Measurements from ENCODE around the gene PPP4R4. TPM values are rescaled to one million over a fixed set of nuclear protein-coding genes. Genes with fewer than 3 reads are reported as not detected.

PPP4R4 gene
- total RNA-seq, 4 donors from 2014 or later: 0.13 TPM; not detected in 3

DNA sequence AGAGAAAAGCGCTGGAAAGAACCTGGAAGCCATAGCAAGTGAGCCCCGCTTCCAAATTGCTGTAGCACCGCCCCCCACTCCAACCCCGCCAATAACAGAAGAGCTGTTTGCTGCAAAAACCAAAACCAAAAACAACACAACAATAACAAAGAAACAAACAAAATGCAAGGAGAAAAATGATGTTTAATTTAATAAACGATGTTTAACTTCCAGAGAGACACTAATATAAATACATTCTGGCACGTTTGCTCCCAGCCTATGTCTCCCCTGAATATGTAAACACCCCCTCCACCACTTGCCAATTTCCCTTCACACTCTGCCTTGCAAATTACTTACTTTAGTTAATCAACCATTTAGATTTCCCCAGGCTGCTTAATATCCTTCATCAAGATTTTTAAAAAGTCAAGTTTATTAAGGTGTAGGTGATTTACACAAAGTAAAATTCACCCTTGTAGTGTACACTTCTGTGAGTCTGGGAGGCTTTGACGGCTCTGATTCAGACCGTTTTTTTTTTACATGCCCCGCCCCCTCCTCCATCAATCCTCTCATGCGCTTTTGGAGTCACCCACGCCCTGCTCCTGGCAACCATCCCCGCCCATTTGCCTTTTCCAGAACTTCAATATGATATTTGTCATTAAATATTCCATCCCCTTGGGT lies 44.2 kb upstream of the PPP4R4 start:
- Histone ChIP-seq H3K27ac (peak overlapping the region; percentile 53 to 76 (median 68)), H3K4me1 (peaks cover 8 to 11% of the 10 kb centered on the region in 2 donors), H3K4me3 (peak overlapping the region; percentile 50 to 60 (median 54)), H3K9me3 (no peaks in the 10 kb centered on the region), H3K36me3 (no peaks in the 10 kb centered on the region), H3K27me3 (no peaks in the 10 kb centered on the region)
- TF ChIP-seq POLR2A (IDR thresholded peaks at IDR 0.05): peak in 1 of 2 donors; percentile 7
- TF ChIP-seq CTCF (IDR thresholded peaks at IDR 0.05 in 4 of 5, conservative IDR thresholded peaks at IDR 0.05 in 1 of 5): no peak
- DNase-seq (no peak), ATAC-seq (peak; percentile 24 to 40)
- in situ Hi-C loops (cut with MboI; ENCODE audit: low sequenced_read_pairs in 4 of 4) (no loop called here), intact Hi-C loops (cut with DNase I; ENCODE audit: low total_unique reads) (loop anchor here (5.0 to 10.0 kb wide), 2 partner anchors 48 to 355 kb away; partner anchors contain the start of genes DDX24 and IFI27L1)

- Histone ChIP-seq H3K9me3 (no peaks in the 10 kb centered on the region), H3K27ac (no peak overlapping the region), H3K27me3 (no peaks in the 10 kb centered on the region), H3K4me3 (no peak overlapping the region), H3K36me3 (no peaks in the 10 kb centered on the region), H3K4me1 (peaks cover 8 to 14% of the 10 kb centered on the region in 2 donors)
- in situ Hi-C loops (cut with MboI; ENCODE audit: low sequenced_read_pairs in 4 of 4) (no loop called here), intact Hi-C loops (cut with DNase I; ENCODE audit: low total_unique reads) (loop anchor here (1.0 to 10.0 kb wide), 2 partner anchors 48 to 352 kb away; no protein-coding TSS in a partner anchor)
- ATAC-seq (no peak), DNase-seq (no peak)
- TF ChIP-seq POLR2A (IDR thresholded peaks at IDR 0.05): no peak
- peak; percentile 42 to 75 (median 58) for TF ChIP-seq CTCF (IDR thresholded peaks at IDR 0.05 in 4 of 5, conservative IDR thresholded peaks at IDR 0.05 in 1 of 5)
Measured at GRCh38 chr14:94132285-94132887, 41.7 kb upstream of the PPP4R4 start.

- ATAC-seq (no peak), DNase-seq (no peak)
- Histone ChIP-seq H3K9me3 (no peaks in the 10 kb centered on the region), H3K4me1 (peaks cover 0 to 3% of the 10 kb centered on the region in 2 donors), H3K27ac (no peak overlapping the region), H3K36me3 (no peaks in the 10 kb centered on the region), H3K27me3 (no peaks in the 10 kb centered on the region), H3K4me3 (no peak overlapping the region)
- in situ Hi-C loops (cut with MboI; ENCODE audit: low sequenced_read_pairs in 4 of 4) (loop anchor here (5.0 kb wide), 1 partner anchor 98 kb away; no protein-coding TSS in a partner anchor), intact Hi-C loops (cut with DNase I; ENCODE audit: low total_unique reads) (loop anchor here (5.0 to 10.0 kb wide), 2 partner anchors 349 to 478 kb away; no protein-coding TSS in a partner anchor)
- no peak for TF ChIP-seq POLR2A (IDR thresholded peaks at IDR 0.05)
- no peak for TF ChIP-seq CTCF (IDR thresholded peaks at IDR 0.05 in 4 of 5, conservative IDR thresholded peaks at IDR 0.05 in 1 of 5)
Measured at GRCh38 chr14:94135476-94135875, 38.6 kb upstream of the PPP4R4 start.

DNA sequence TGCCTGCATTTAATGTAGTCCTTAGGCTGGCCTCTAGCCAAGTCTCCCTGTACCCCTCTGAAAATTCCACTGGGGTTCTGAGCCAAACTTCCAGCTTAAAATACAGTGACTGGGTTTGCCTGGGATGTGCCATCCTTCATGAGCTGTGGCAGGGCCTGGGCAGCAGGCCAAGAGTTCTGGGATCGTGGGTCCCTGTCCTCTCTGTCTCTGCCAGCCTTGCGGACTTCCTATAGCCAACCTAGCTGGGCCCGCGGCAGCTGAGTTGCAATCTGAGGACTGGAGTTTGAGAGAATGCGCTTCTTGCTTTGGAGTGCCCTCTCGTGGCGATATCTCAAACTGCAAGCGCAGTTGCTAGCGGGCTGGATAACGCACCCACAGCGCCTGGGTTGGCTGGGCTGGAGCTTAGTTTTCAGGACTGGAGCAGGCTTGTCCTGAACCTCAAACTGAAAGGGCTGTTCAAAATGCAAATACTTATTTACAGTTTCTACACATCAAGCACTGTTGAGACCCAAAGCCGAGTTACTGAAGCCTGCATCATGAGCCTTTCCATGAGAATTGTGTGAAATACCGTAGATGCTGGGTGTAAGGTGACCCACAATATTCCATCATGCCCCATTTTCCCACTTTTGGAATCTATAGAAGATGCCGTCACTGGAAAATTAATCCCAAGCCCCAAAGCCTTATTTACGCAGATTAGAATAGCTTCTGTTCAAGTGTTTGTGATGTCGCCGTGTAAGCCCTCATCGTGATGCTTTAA lies 37.4 kb upstream of the PPP4R4 start:
- Histone ChIP-seq H3K27ac (no peak overlapping the region), H3K4me3 (no peak overlapping the region), H3K9me3 (no peaks in the 10 kb centered on the region), H3K27me3 (no peaks in the 10 kb centered on the region), H3K36me3 (no peaks in the 10 kb centered on the region), H3K4me1 (peaks cover 0 to 3% of the 10 kb centered on the region in 2 donors)
- in situ Hi-C loops (cut with MboI; ENCODE audit: low sequenced_read_pairs in 4 of 4) (loop anchor here (5.0 kb wide), 1 partner anchor 99 kb away; no protein-coding TSS in a partner anchor), intact Hi-C loops (cut with DNase I; ENCODE audit: low total_unique reads) (loop anchor here (1.0 to 10.0 kb wide), 4 partner anchors 42 to 479 kb away; no protein-coding TSS in a partner anchor)
- ATAC-seq (peak; percentile 90 to 94), DNase-seq (peak; percentile 61 to 79)
- no peak for TF ChIP-seq POLR2A (IDR thresholded peaks at IDR 0.05)
- TF ChIP-seq CTCF (IDR thresholded peaks at IDR 0.05 in 4 of 5, conservative IDR thresholded peaks at IDR 0.05 in 1 of 5): peak; percentile 88 to 99 (median 91)
